H9 (cell line): Measurements from ENCODE around the gene APBA2. TPM values are rescaled to one million over a fixed set of nuclear protein-coding genes. Genes with fewer than 3 reads are reported as not detected.
"Not testable (repeated sequence)": the region's sequence is repeated elsewhere in the genome, so short reads cannot be mapped to it uniquely, and the experiment has no call there.

Experiments used
- DNase-seq: peaks from one replicate; pipeline ENCODE4 v3.0.0-alpha.2; 2017
- H2AFZ ChIP-seq: one replicate; pipeline ENCODE4 v1.6.1; 2013; ENCODE audit warnings: mild to moderate bottlenecking, low read length, control low read depth, moderate library complexity
- H2AK5ac ChIP-seq: 2 replicates; pipeline ENCODE4 v1.6.1; 2013; ENCODE audit warnings: low read length, control low read depth, mixed read lengths; ENCODE audit not compliant: insufficient read length
- H2BK120ac ChIP-seq: one replicate; pipeline ENCODE4 v1.6.1; 2013; ENCODE audit warnings: low read depth, mild to moderate bottlenecking, low read length, control low read depth, inconsistent platforms; ENCODE audit not compliant: poor library complexity, severe bottlenecking
- H2BK12ac ChIP-seq: 2 replicates; pipeline ENCODE4 v1.6.1; 2013; ENCODE audit warnings: low read length, control low read depth, mixed read lengths, low read depth; ENCODE audit not compliant: insufficient read length
- H2BK15ac ChIP-seq: 2 replicates; pipeline ENCODE4 v1.6.1; 2013; ENCODE audit warnings: low read depth, low read length, control low read depth
- H2BK20ac ChIP-seq: one replicate; pipeline ENCODE4 v1.6.1; 2013; ENCODE audit warnings: low read depth, mild to moderate bottlenecking, low read length, control low read depth, inconsistent platforms; ENCODE audit not compliant: poor library complexity, severe bottlenecking
- H2BK5ac ChIP-seq: 2 replicates; pipeline ENCODE4 v1.6.1; 2013; ENCODE audit warnings: low read length, control low read depth, mixed read lengths; ENCODE audit not compliant: insufficient read length
- H3K14ac ChIP-seq: 2 replicates; pipeline ENCODE4 v1.6.1; 2013; ENCODE audit warnings: low read length, control low read depth; ENCODE audit not compliant: insufficient read depth
- H3K18ac ChIP-seq: 2 replicates; pipeline ENCODE4 v1.6.1; 2013; ENCODE audit warnings: low read depth, mild to moderate bottlenecking, mixed read lengths, low read length, control low read depth; ENCODE audit not compliant: insufficient read length
- H3K23ac ChIP-seq: 2 replicates; pipeline ENCODE4 v1.6.1; 2013; ENCODE audit warnings: low read length, control low read depth, mixed read lengths, low read depth; ENCODE audit not compliant: insufficient read length
- H3K23me2 ChIP-seq: 2 replicates; pipeline ENCODE4 v1.6.1; 2013; ENCODE audit warnings: low read depth, mild to moderate bottlenecking, mixed read lengths, low read length, control low read depth; ENCODE audit not compliant: insufficient read length, poor library complexity, severe bottlenecking
- H3K27ac ChIP-seq: 2 replicates; pipeline ENCODE4 v1.5.1; 2013; ENCODE audit warnings: low read length, control low read depth, mixed read lengths, low read depth; ENCODE audit not compliant: insufficient read length
- H3K27me3 ChIP-seq: 2 replicates; pipeline ENCODE4 v1.6.1; 2013; ENCODE audit warnings: low read length, control low read depth, inconsistent platforms; ENCODE audit not compliant: insufficient read depth
- H3K4ac ChIP-seq: 2 replicates; pipeline ENCODE4 v1.6.1; 2013; ENCODE audit warnings: low read depth, mild to moderate bottlenecking, control low read depth, inconsistent platforms, low read length, moderate library complexity
- H3K4me1 ChIP-seq: 2 replicates; pipeline ENCODE4 v1.6.1; 2013; ENCODE audit warnings: low read length, control low read depth, inconsistent platforms; ENCODE audit not compliant: insufficient read depth
- H3K4me2 ChIP-seq: 2 replicates; pipeline ENCODE4 v1.6.1; 2013; ENCODE audit warnings: low read length, control low read depth, mixed read lengths; ENCODE audit not compliant: insufficient read length, insufficient read depth
- H3K56ac ChIP-seq: 2 replicates; pipeline ENCODE4 v1.6.1; 2013; ENCODE audit warnings: low read depth, mild to moderate bottlenecking, mixed read lengths, low read length, control low read depth; ENCODE audit not compliant: insufficient read length
- H3K79me1 ChIP-seq: 2 replicates; pipeline ENCODE4 v1.6.1; 2013; ENCODE audit warnings: low read depth, mild to moderate bottlenecking, moderate library complexity, low read length, control low read depth, inconsistent platforms; ENCODE audit not compliant: insufficient read depth, poor library complexity, severe bottlenecking
- H3K79me2 ChIP-seq: 2 replicates; pipeline ENCODE4 v1.6.1; 2013; ENCODE audit warnings: low read length, control low read depth, inconsistent platforms; ENCODE audit not compliant: insufficient read depth
- H3K9ac ChIP-seq: 2 replicates; pipeline ENCODE4 v1.6.1; 2013; ENCODE audit warnings: low read length, control low read depth, mixed read lengths; ENCODE audit not compliant: insufficient read length; ENCODE audit errors: extremely low read depth
- H3K9me3 ChIP-seq: one replicate; pipeline ENCODE4 v1.6.1; 2013; ENCODE audit warnings: low read depth, low read length, inconsistent platforms; ENCODE audit not compliant: control insufficient read depth
- H3T11ph ChIP-seq: one replicate; pipeline ENCODE4 v1.6.1; 2013; ENCODE audit warnings: mild to moderate bottlenecking, low read length, control low read depth, inconsistent platforms
- H4K20me1 ChIP-seq: one replicate; pipeline ENCODE4 v1.6.1; 2013; ENCODE audit not compliant: control insufficient read depth, insufficient read length, insufficient read depth
- H4K5ac ChIP-seq: 2 replicates; pipeline ENCODE4 v1.6.1; 2013; ENCODE audit warnings: low read depth, mild to moderate bottlenecking, mixed read lengths, low read length, control low read depth; ENCODE audit not compliant: insufficient read length
- H4K8ac ChIP-seq: replicated peaks from 2 replicates; pipeline ENCODE4 v1.6.1; 2013; ENCODE audit warnings: low read length, control low read depth, mixed read lengths, low read depth; ENCODE audit not compliant: insufficient read length
- H4K91ac ChIP-seq: 2 replicates; pipeline ENCODE4 v1.6.1; 2013; ENCODE audit warnings: low read depth, mild to moderate bottlenecking, moderate library complexity, mixed read lengths, low read length, control low read depth; ENCODE audit not compliant: insufficient read length
- H3K27ac Mint-ChIP-seq, 3 experiments: 2 replicates in 2 of 3; 3 replicates in 1 of 3; pipeline ENCODE4 v1.8.0; 2020 to 2021; ENCODE audit warnings: mixed read lengths in 3 of 3, mild to moderate bottlenecking in 1 of 3, moderate library complexity in 1 of 3
- H3K27me3 Mint-ChIP-seq: 2 replicates; pipeline ENCODE4 v1.8.0; 2021; ENCODE audit warnings: low read depth, mild to moderate bottlenecking, moderate library complexity, mixed read lengths
- H3K36me3 Mint-ChIP-seq, 3 experiments: 2 replicates in 2 of 3; 3 replicates in 1 of 3; pipeline ENCODE4 v1.8.0; 2020 to 2021; ENCODE audit warnings: low read depth in 3 of 3, mixed read lengths in 3 of 3; ENCODE audit not compliant: insufficient read depth in 1 of 3
- H3K4me1 Mint-ChIP-seq, 2 experiments: 2 replicates each; pipeline ENCODE4 v1.8.0; 2020; ENCODE audit warnings: mixed read lengths in 2 of 2
- H3K4me3 Mint-ChIP-seq, 2 experiments: 2 replicates in 1 of 2; 3 replicates in 1 of 2; pipeline ENCODE4 v1.8.0; 2020 to 2021; ENCODE audit warnings: mild to moderate bottlenecking in 2 of 2, mixed read lengths in 2 of 2, moderate library complexity in 1 of 2
- H3K9me3 Mint-ChIP-seq, 2 experiments: 2 replicates in 1 of 2; 3 replicates in 1 of 2; pipeline ENCODE4 v1.8.0; 2020; ENCODE audit warnings: mild to moderate bottlenecking in 2 of 2, mixed read lengths in 2 of 2, moderate library complexity in 1 of 2
- WGBS: extraction: QIAGEN DNeasy Blood & Tissue Kit; methylation state at CpG from one replicate; pipeline ENCODE4 v1.1.7; 2013; ENCODE audit warnings: missing lambda C conversion rate, low lambda C conversion rate, mixed read lengths; ENCODE audit not compliant: insufficient read length; ENCODE audit errors: extremely low coverage; 5-methylcytosine and 5-hydroxymethylcytosine counted together
- total RNA-seq: library from RNA; stranded (reverse); gene quantifications from 2 replicates; pipeline ENCODE4 v1.2.1, GENCODE V29; 2021

Gene APBA2
- total RNA-seq, 1 experiment from 2014 or later = 14.3 TPM

DNA sequence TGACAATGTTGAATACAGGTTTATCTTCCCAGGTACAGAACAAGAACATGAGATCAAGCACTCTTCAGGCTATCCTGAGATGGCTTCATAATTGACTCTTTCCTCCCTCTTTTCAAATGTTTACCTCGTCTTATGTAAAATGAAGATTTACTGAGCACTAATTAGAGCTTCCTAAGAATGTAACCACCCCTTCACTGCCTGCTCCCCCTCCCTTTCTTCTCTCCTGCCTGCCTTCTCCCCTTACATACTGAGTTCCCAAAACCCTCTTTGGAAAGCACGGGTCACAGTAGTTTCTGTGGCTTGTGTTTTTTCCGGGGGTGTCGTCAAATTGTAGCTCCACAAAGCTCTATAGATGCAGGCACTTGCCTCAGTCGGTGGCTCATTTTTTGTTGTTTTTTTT lies 32.1 kb upstream of the APBA2 start:
- not testable (repeated sequence) for H2BK12ac ChIP-seq, H3K9ac ChIP-seq, H4K20me1 ChIP-seq, H2BK5ac ChIP-seq, H3K79me2 ChIP-seq, DNase-seq, H2BK20ac ChIP-seq, H3K79me1 ChIP-seq, H3K9me3 ChIP-seq, H3K4ac ChIP-seq, H3K56ac ChIP-seq, H4K5ac ChIP-seq, H3K23me2 ChIP-seq, H3K27ac ChIP-seq, H3T11ph ChIP-seq, H3K36me3 Mint-ChIP-seq, H2AFZ ChIP-seq, H3K14ac ChIP-seq, H3K4me3 Mint-ChIP-seq, H3K18ac ChIP-seq, H3K4me1 ChIP-seq, H2BK120ac ChIP-seq, H3K27me3 ChIP-seq, H2BK15ac ChIP-seq, H4K8ac ChIP-seq, H2AK5ac ChIP-seq, H3K27me3 Mint-ChIP-seq, H4K91ac ChIP-seq, H3K23ac ChIP-seq
- H3K9me3 Mint-ChIP-seq = peaks cover 7 to 12% of the 10 kb centered on the region in 2 experiments
- H3K27ac Mint-ChIP-seq = peak overlapping the region in 2 of 3 experiments; percentile 21 to 32; a peak in 2 of 7 replicates
- peaks cover 16 to 17% of the 10 kb centered on the region in 2 experiments for H3K4me1 Mint-ChIP-seq
- WGBS = no CpG with 5 or more reads among the region's 5 CpGs
- H3K4me2 ChIP-seq = peak overlapping the region; percentile 47

DNA sequence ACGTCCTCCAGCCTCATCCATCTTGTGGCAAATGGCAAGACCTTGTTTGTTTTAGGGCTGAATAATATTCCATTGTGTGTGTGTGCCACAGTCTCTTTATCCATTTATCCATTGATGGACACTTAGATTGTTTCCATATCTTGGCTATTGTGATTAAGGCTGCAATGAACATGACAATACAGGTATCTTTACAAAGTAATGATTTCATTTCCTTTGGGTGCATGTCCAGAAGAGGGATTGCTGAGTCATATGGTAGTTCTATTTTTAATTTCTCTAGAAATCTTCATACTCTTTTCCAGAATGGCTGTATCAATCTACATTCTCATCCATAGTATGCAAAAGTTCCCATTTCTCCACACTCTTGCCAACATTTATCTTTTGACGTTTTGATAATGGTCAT lies 31.2 kb upstream of the APBA2 start:
- H3K27ac ChIP-seq, H3K27ac Mint-ChIP-seq, H3K14ac ChIP-seq, H3K4me1 ChIP-seq, H2BK5ac ChIP-seq, H2BK20ac ChIP-seq, H2BK15ac ChIP-seq, H2AK5ac ChIP-seq, H3K4me3 Mint-ChIP-seq, H4K91ac ChIP-seq, H3K23me2 ChIP-seq, DNase-seq, H2AFZ ChIP-seq, H3K4me2 ChIP-seq, H3K18ac ChIP-seq, H4K5ac ChIP-seq, H3K4ac ChIP-seq, H3K9me3 Mint-ChIP-seq, H4K8ac ChIP-seq, H4K20me1 ChIP-seq, H3K56ac ChIP-seq, H2BK12ac ChIP-seq, H3K79me2 ChIP-seq, H3K27me3 Mint-ChIP-seq, H3T11ph ChIP-seq, H3K9me3 ChIP-seq, H2BK120ac ChIP-seq, H3K79me1 ChIP-seq, H3K36me3 Mint-ChIP-seq, H3K23ac ChIP-seq, H3K9ac ChIP-seq, H3K27me3 ChIP-seq: not testable (repeated sequence)
- no CpG with 5 or more reads among the region's 2 CpGs for WGBS
- peaks cover 16 to 17% of the 10 kb centered on the region in 2 experiments for H3K4me1 Mint-ChIP-seq
